ENCODE results near the gene CX3CL1. TPM values are rescaled to one million over a fixed set of nuclear protein-coding genes. Genes with fewer than 3 reads are reported as not detected.

The CX3CL1 gene
- total and polyA plus RNA-seq, 10 of the 15 experiments (the other 5 are each of a cell fraction or from before 2014, with no cell fraction given), result 0.03 to 1.2 (median 0.46) TPM

GRCh38 chr16:57434003-57434402 lies 61.7 kb downstream of the CX3CL1 start:
- no peak for TF ChIP-seq MEF2B (IDR thresholded peaks at IDR 0.05; ENCODE audit: partially characterized antibody, poor library complexity, severe bottlenecking)
- TF ChIP-seq CREM (IDR thresholded peaks at IDR 0.05; ENCODE audit: low read depth), result no peak
- no peak for TF ChIP-seq STAT1 (conservative IDR thresholded peaks at IDR 0.05)
- TF ChIP-seq DPF2 (IDR thresholded peaks at IDR 0.05), result no peak
- TF ChIP-seq WRNIP1 (IDR thresholded peaks at IDR 0.05; ENCODE audit: borderline replicate concordance, low read depth, low read length), result no peak
- TF ChIP-seq SMARCA5 (IDR thresholded peaks at IDR 0.05), result no peak
- no peak for TF ChIP-seq ZSCAN29 (IDR thresholded peaks at IDR 0.05)
- TF ChIP-seq EP300 (IDR thresholded peaks at IDR 0.05; ENCODE audit: borderline replicate concordance in 1 of 2, control insufficient read depth in 1 of 2, low read depth in 2 of 2, low read length in 2 of 2), result no peak
- TF ChIP-seq, protein P1, sequence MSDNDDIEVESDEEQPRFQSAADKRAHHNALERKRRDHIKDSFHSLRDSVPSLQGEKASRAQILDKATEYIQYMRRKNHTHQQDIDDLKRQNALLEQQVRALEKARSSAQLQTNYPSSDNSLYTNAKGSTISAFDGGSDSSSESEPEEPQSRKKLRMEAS (IDR thresholded peaks at IDR 0.05; ENCODE audit: low read depth, low read length), result no peak
- TF ChIP-seq YY1 (IDR thresholded peaks at IDR 0.05; ENCODE audit: low read depth, low read length), result no peak
- no peak for TF ChIP-seq E2F8 (IDR thresholded peaks at IDR 0.05; ENCODE audit: low read depth, partially characterized antibody)
- no peak for TF ChIP-seq ZNF622 (IDR thresholded peaks at IDR 0.05)
- TF ChIP-seq IRF4 (IDR thresholded peaks at IDR 0.05; ENCODE audit: low read depth, low read length), result no peak
- no peaks in the 10 kb centered on the region for H4K20me1 ChIP-seq (ENCODE audit: control insufficient read depth, insufficient read depth)
- ChIA-PET SMC1A (ENCODE audit: uncharacterized antibody, unreplicated experiment) (no interaction called here), POLR2A (no interaction called here), CTCF (interaction anchor here (1.2 to 1.7 kb wide), 2 partner anchors 12 to 16 kb away, joined by 3 to 11 read pairs; no protein-coding TSS in a partner anchor), RAD21 (ENCODE audit: unreplicated experiment) (no interaction called here)
- H3K4me3 ChIP-seq, result no peak overlapping the region
- H3K4me1 ChIP-seq (ENCODE audit: control insufficient read depth, insufficient read depth, low read length), result no peaks in the 10 kb centered on the region
- no peak overlapping the region for H3K27ac ChIP-seq (ENCODE audit: control insufficient read depth, insufficient read depth)
- no peaks in the 10 kb centered on the region; the same call in 2 of the 3 replicates for H3K9me3 ChIP-seq (replicated peaks; ENCODE audit: control insufficient read depth, insufficient read depth, low read length)
- WGBS (ENCODE audit: insufficient coverage, insufficient replicate concordance, low lambda C conversion rate, missing lambda C conversion rate), result 100% methylated on average over 2 of the region's 2 CpGs
- H3K36me3 ChIP-seq (ENCODE audit: control insufficient read depth in 2 of 2, insufficient read depth in 2 of 2, low read length in 1 of 2), result peaks cover 15 to 36% of the 10 kb centered on the region in 2 experiments
- H3K79me2 ChIP-seq (ENCODE audit: control insufficient read depth, insufficient read depth, low read length), result no peaks in the 10 kb centered on the region
- no peak for DNase-seq (ENCODE audit: low read depth, low spot score)
- BruUV-seq (replicated peaks), result no TSS peak
- no peak overlapping the region for H2AFZ ChIP-seq (ENCODE audit: control insufficient read depth, low read depth, low read length)
- FAIRE-seq, result no peak
- no peaks in the 10 kb centered on the region for H3K27me3 ChIP-seq (replicated peaks in 1 of 2; ENCODE audit: control insufficient read depth in 2 of 2, insufficient read depth in 2 of 2, low read length in 1 of 2)
- no peak overlapping the region for H3K4me2 ChIP-seq (ENCODE audit: control insufficient read depth, insufficient read depth)
- ATAC-seq, result no peak
- intact Hi-C loops (cut with micrococcal nuclease; ENCODE audit: unreplicated experiment) (no loop called here), in situ Hi-C loops (cut with MboI) (no loop called here)
- no peak overlapping the region for H3K9ac ChIP-seq (ENCODE audit: control insufficient read depth, insufficient read depth, low read length)

Small RNA genes lying within 50 kb of the gene (small RNA-seq; reads per million reads assigned to genes)
- gene AC108081.1, result not detected

Other genes with a start within 250 kb of the CX3CL1 start
Only the 7 nearest of the 12 such genes appear.
- gene PLLP, start 87.8 kb upstream of the CX3CL1 start, total RNA-seq (2014; rRNA removed), result 0.65 and 0.79 TPM in 2 replicates
- gene PLLP, start 87.8 kb upstream of the CX3CL1 start, total RNA-seq (2014; rRNA removed; fragmentation: Illumina TruSeq; extraction: Trizol), result 0.27 and 0.28 TPM in 2 replicates
- 0.77 and 1.3 TPM in 2 replicates for gene PLLP, start 87.8 kb upstream of the CX3CL1 start, total RNA-seq (2021)
- gene PLLP, start 87.8 kb upstream of the CX3CL1 start, polyA plus RNA-seq (2011; rRNA removed), result 4.5 and 5.8 TPM in 2 replicates
- gene PLLP, start 87.8 kb upstream of the CX3CL1 start, polyA plus RNA-seq (2014; fragmentation: Illumina TruSeq; extraction: Trizol), result 0.44 and 0.54 TPM in 2 replicates
- under 1 TPM; 0.23 to 0.49 TPM for gene PLLP, start 87.8 kb upstream of the CX3CL1 start, polyA plus RNA-seq (2014; fragmentation: Nextera tagmentation; extraction: Ambion mirVana)
- 1.2 TPM in 2 replicates for gene PLLP, start 87.8 kb upstream of the CX3CL1 start, polyA plus RNA-seq (2014; rRNA removed)
- gene PLLP, start 87.8 kb upstream of the CX3CL1 start, polyA plus RNA-seq (2016; fragmentation: Nextera tagmentation; extraction: Ambion mirVana), result under 1 TPM; 0.21 to 0.88 TPM
- 114 and 118 TPM in 2 replicates for gene CCL22, start 13.7 kb upstream of the CX3CL1 start, total RNA-seq (2014; rRNA removed)
- gene CCL22, start 13.7 kb upstream of the CX3CL1 start, total RNA-seq (2014; rRNA removed; fragmentation: Illumina TruSeq; extraction: Trizol), result 132 and 137 TPM in 2 replicates
- gene CCL22, start 13.7 kb upstream of the CX3CL1 start, total RNA-seq (2021), result 704 and 775 TPM in 2 replicates
- 14.5 and 38.0 TPM in 2 replicates for gene CCL22, start 13.7 kb upstream of the CX3CL1 start, polyA plus RNA-seq (2011; rRNA removed)
- gene CCL22, start 13.7 kb upstream of the CX3CL1 start, polyA plus RNA-seq (2014; fragmentation: Illumina TruSeq; extraction: Trizol), result 508 and 540 TPM in 2 replicates
- 100 to 1,000 TPM; 581 to 591 TPM for gene CCL22, start 13.7 kb upstream of the CX3CL1 start, polyA plus RNA-seq (2014; fragmentation: Nextera tagmentation; extraction: Ambion mirVana)
- 221 and 240 TPM in 2 replicates for gene CCL22, start 13.7 kb upstream of the CX3CL1 start, polyA plus RNA-seq (2014; rRNA removed)
- gene CCL22, start 13.7 kb upstream of the CX3CL1 start, polyA plus RNA-seq (2016; fragmentation: Nextera tagmentation; extraction: Ambion mirVana), result 100 to 1,000 TPM; 347 to 350 TPM
- gene CCL17, start 32.3 kb downstream of the CX3CL1 start, total RNA-seq (2014; rRNA removed), result 66.1 and 72.0 TPM in 2 replicates
- 54.8 and 54.9 TPM in 2 replicates for gene CCL17, start 32.3 kb downstream of the CX3CL1 start, total RNA-seq (2014; rRNA removed; fragmentation: Illumina TruSeq; extraction: Trizol)
- gene CCL17, start 32.3 kb downstream of the CX3CL1 start, total RNA-seq (2021), result 33.1 and 39.5 TPM in 2 replicates
- 0.92 and 1.2 TPM in 2 replicates for gene CCL17, start 32.3 kb downstream of the CX3CL1 start, polyA plus RNA-seq (2011; rRNA removed)
- 26.2 and 55.9 TPM in 2 replicates for gene CCL17, start 32.3 kb downstream of the CX3CL1 start, polyA plus RNA-seq (2014; fragmentation: Illumina TruSeq; extraction: Trizol)
- 10 to 100 TPM; 26.4 to 31.2 TPM for gene CCL17, start 32.3 kb downstream of the CX3CL1 start, polyA plus RNA-seq (2014; fragmentation: Nextera tagmentation; extraction: Ambion mirVana)
- gene CCL17, start 32.3 kb downstream of the CX3CL1 start, polyA plus RNA-seq (2014; rRNA removed), result 84.9 and 107 TPM in 2 replicates
- gene CCL17, start 32.3 kb downstream of the CX3CL1 start, polyA plus RNA-seq (2016; fragmentation: Nextera tagmentation; extraction: Ambion mirVana), result 10 to 100 TPM; 28.3 to 35.2 TPM
- 54.3 and 55.0 TPM in 2 replicates for gene CIAPIN1, start 74.9 kb downstream of the CX3CL1 start, total RNA-seq (2014; rRNA removed)
- 43.0 and 46.2 TPM in 2 replicates for gene CIAPIN1, start 74.9 kb downstream of the CX3CL1 start, total RNA-seq (2014; rRNA removed; fragmentation: Illumina TruSeq; extraction: Trizol)
- gene CIAPIN1, start 74.9 kb downstream of the CX3CL1 start, total RNA-seq (2021), result 51.4 and 53.3 TPM in 2 replicates
- 42.0 and 50.0 TPM in 2 replicates for gene CIAPIN1, start 74.9 kb downstream of the CX3CL1 start, polyA plus RNA-seq (2011; rRNA removed)
- 53.6 and 59.0 TPM in 2 replicates for gene CIAPIN1, start 74.9 kb downstream of the CX3CL1 start, polyA plus RNA-seq (2014; fragmentation: Illumina TruSeq; extraction: Trizol)
- 100 to 1,000 TPM; 118 to 150 TPM for gene CIAPIN1, start 74.9 kb downstream of the CX3CL1 start, polyA plus RNA-seq (2014; fragmentation: Nextera tagmentation; extraction: Ambion mirVana)
- 44.8 and 52.7 TPM in 2 replicates for gene CIAPIN1, start 74.9 kb downstream of the CX3CL1 start, polyA plus RNA-seq (2014; rRNA removed)
- gene CIAPIN1, start 74.9 kb downstream of the CX3CL1 start, polyA plus RNA-seq (2016; fragmentation: Nextera tagmentation; extraction: Ambion mirVana), result 10 to 100 TPM; 90.9 to 92.2 TPM
- 50.3 and 51.3 TPM in 2 replicates for gene COQ9, start 75.0 kb downstream of the CX3CL1 start, total RNA-seq (2014; rRNA removed)
- gene COQ9, start 75.0 kb downstream of the CX3CL1 start, total RNA-seq (2014; rRNA removed; fragmentation: Illumina TruSeq; extraction: Trizol), result 40.1 and 43.0 TPM in 2 replicates
- 35.2 and 42.7 TPM in 2 replicates for gene COQ9, start 75.0 kb downstream of the CX3CL1 start, total RNA-seq (2021)
- gene COQ9, start 75.0 kb downstream of the CX3CL1 start, polyA plus RNA-seq (2011; rRNA removed), result 52.6 and 64.7 TPM in 2 replicates
- gene COQ9, start 75.0 kb downstream of the CX3CL1 start, polyA plus RNA-seq (2014; fragmentation: Illumina TruSeq; extraction: Trizol), result 55.9 and 56.5 TPM in 2 replicates
- gene COQ9, start 75.0 kb downstream of the CX3CL1 start, polyA plus RNA-seq (2014; fragmentation: Nextera tagmentation; extraction: Ambion mirVana), result 10 to 100 TPM; 24.1 to 32.7 TPM
- gene COQ9, start 75.0 kb downstream of the CX3CL1 start, polyA plus RNA-seq (2014; rRNA removed), result 48.9 and 57.9 TPM in 2 replicates
- gene COQ9, start 75.0 kb downstream of the CX3CL1 start, polyA plus RNA-seq (2016; fragmentation: Nextera tagmentation; extraction: Ambion mirVana), result 10 to 100 TPM; 69.7 to 79.7 TPM
- 78.7 and 88.8 TPM in 2 replicates for gene POLR2C, start 90.2 kb downstream of the CX3CL1 start, total RNA-seq (2014; rRNA removed)
- gene POLR2C, start 90.2 kb downstream of the CX3CL1 start, total RNA-seq (2014; rRNA removed; fragmentation: Illumina TruSeq; extraction: Trizol), result 44.1 and 45.0 TPM in 2 replicates
- 45.0 and 46.5 TPM in 2 replicates for gene POLR2C, start 90.2 kb downstream of the CX3CL1 start, total RNA-seq (2021)
- 60.6 and 93.0 TPM in 2 replicates for gene POLR2C, start 90.2 kb downstream of the CX3CL1 start, polyA plus RNA-seq (2011; rRNA removed)
- gene POLR2C, start 90.2 kb downstream of the CX3CL1 start, polyA plus RNA-seq (2014; fragmentation: Illumina TruSeq; extraction: Trizol), result 52.2 and 59.5 TPM in 2 replicates
- gene POLR2C, start 90.2 kb downstream of the CX3CL1 start, polyA plus RNA-seq (2014; fragmentation: Nextera tagmentation; extraction: Ambion mirVana), result 10 to 100 TPM; 26.9 to 40.2 TPM
- gene POLR2C, start 90.2 kb downstream of the CX3CL1 start, polyA plus RNA-seq (2014; rRNA removed), result 70.0 and 77.6 TPM in 2 replicates
- gene POLR2C, start 90.2 kb downstream of the CX3CL1 start, polyA plus RNA-seq (2016; fragmentation: Nextera tagmentation; extraction: Ambion mirVana), result 10 to 100 TPM; 56.6 to 59.0 TPM
- 2.1 and 2.2 TPM in 2 replicates for gene DOK4, start 114.0 kb downstream of the CX3CL1 start, total RNA-seq (2014; rRNA removed)
- 1.1 and 1.2 TPM in 2 replicates for gene DOK4, start 114.0 kb downstream of the CX3CL1 start, total RNA-seq (2014; rRNA removed; fragmentation: Illumina TruSeq; extraction: Trizol)
- gene DOK4, start 114.0 kb downstream of the CX3CL1 start, total RNA-seq (2021), result 2.9 and 3.0 TPM in 2 replicates
- gene DOK4, start 114.0 kb downstream of the CX3CL1 start, polyA plus RNA-seq (2011; rRNA removed), result 4.1 and 7.0 TPM in 2 replicates
- 0.60 and 1.6 TPM in 2 replicates for gene DOK4, start 114.0 kb downstream of the CX3CL1 start, polyA plus RNA-seq (2014; fragmentation: Illumina TruSeq; extraction: Trizol)
- under 1 TPM in 1 of 2 experiments, not detected in 1; 0.20 TPM for gene DOK4, start 114.0 kb downstream of the CX3CL1 start, polyA plus RNA-seq (2014; fragmentation: Nextera tagmentation; extraction: Ambion mirVana)
- 2.4 and 2.9 TPM in 2 replicates for gene DOK4, start 114.0 kb downstream of the CX3CL1 start, polyA plus RNA-seq (2014; rRNA removed)
- 1 to 10 TPM; 3.4 to 3.6 TPM for gene DOK4, start 114.0 kb downstream of the CX3CL1 start, polyA plus RNA-seq (2016; fragmentation: Nextera tagmentation; extraction: Ambion mirVana)